OCI-LY1 (cell line): Measurements from ENCODE around the gene NPS.

Source experiments
- EZH2 ChIP-seq: fragments of 200-600 bp; sonication (generic), shearing (Covaris generic); IDR thresholded peaks from 2 replicates; pipeline ENCODE4 v1.8.0; 2017; ENCODE audit warnings: borderline replicate concordance, mixed run types, mild to moderate bottlenecking, antibody characterized with exemption, low read length, moderate library complexity, mixed read lengths
- TF ChIP-seq, protein P1 (sequence below): fragments of 200-600 bp; sonication (generic), shearing (Covaris generic); IDR thresholded peaks from 2 replicates; pipeline ENCODE4 v1.5.1; 2017; ENCODE audit warnings: mild to moderate bottlenecking, antibody characterized with exemption, low read length, moderate library complexity, mixed read lengths

DNA sequence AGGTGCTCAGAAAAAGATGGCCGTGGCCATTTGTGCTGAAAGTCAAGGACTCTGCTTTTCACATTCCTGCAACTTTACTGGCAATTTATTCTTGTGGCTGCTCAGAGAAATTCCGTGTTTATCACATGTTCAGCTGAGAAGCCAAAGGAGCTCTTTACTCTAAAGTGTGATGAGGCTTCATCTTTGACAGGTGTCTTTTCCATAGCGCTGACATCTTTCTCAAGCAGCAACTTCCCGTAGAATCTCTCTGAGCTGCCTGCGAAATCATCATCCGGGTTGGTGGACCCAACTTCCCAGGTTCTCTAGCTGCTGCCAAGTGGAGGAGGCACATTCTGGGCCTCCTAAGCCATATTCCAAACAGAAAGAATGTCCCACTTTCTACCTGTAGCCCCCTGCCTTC is 16.9 kb upstream of the NPS start:
- TF ChIP-seq, protein P1, sequence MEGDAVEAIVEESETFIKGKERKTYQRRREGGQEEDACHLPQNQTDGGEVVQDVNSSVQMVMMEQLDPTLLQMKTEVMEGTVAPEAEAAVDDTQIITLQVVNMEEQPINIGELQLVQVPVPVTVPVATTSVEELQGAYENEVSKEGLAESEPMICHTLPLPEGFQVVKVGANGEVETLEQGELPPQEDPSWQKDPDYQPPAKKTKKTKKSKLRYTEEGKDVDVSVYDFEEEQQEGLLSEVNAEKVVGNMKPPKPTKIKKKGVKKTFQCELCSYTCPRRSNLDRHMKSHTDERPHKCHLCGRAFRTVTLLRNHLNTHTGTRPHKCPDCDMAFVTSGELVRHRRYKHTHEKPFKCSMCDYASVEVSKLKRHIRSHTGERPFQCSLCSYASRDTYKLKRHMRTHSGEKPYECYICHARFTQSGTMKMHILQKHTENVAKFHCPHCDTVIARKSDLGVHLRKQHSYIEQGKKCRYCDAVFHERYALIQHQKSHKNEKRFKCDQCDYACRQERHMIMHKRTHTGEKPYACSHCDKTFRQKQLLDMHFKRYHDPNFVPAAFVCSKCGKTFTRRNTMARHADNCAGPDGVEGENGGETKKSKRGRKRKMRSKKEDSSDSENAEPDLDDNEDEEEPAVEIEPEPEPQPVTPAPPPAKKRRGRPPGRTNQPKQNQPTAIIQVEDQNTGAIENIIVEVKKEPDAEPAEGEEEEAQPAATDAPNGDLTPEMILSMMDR: no peak
- TF ChIP-seq EZH2: no peak
